PC-9 (cell line): ENCODE data around the gene VEPH1. TPM values are rescaled to one million over a fixed set of nuclear protein-coding genes. Genes with fewer than 3 reads are reported as not detected.

Experiments used
- BruUV-seq: library from RNA; stranded (reverse); fragments of 400-500 nt; replicated peaks from 2 replicates; lab custom pipeline; 2021; lab: Mats Ljungman, UMichigan
- CTCF ChIA-PET: fragments of 300-600 bp; sonication (Branson Sonifier 250); formaldehyde crosslinking; loops from one replicate; lab custom pipeline; 2022; ENCODE audit warnings: antibody characterized with exemption; lab: Charles Lee
- POLR2A ChIA-PET: fragments of 300-600 bp; sonication (Branson Sonifier 250); formaldehyde crosslinking; loops from one replicate; lab custom pipeline; 2022; ENCODE audit warnings: antibody characterized with exemption; ENCODE audit not compliant: unreplicated experiment; lab: Charles Lee
- DNase-seq, 2 experiments: peaks; one replicate each; pipeline versions ENCODE4 v3.0.0 to v3.0.0-alpha.2; 2015 to 2022; ENCODE audit warnings: mixed read lengths in 1 of 2
- H2AFZ ChIP-seq: fragments of 200-600 bp; sonication (generic); 2 replicates; pipeline ENCODE4 v1.8.1; 2017; ENCODE audit warnings: antibody characterized with exemption
- H3F3A ChIP-seq: fragments of 200-600 bp; sonication (generic); 2 replicates; pipeline ENCODE4 v1.8.1; 2017; ENCODE audit warnings: antibody characterized with exemption, mild to moderate bottlenecking, low read depth; ENCODE audit not compliant: insufficient read depth
- H3K27ac ChIP-seq: fragments of 200-600 bp; sonication (generic); 2 replicates; pipeline ENCODE4 v1.6.1; 2016; ENCODE audit warnings: mixed run types
- H3K27me3 ChIP-seq: fragments of 200-600 bp; sonication (generic); 2 replicates; pipeline ENCODE4 v1.6.1; 2016; ENCODE audit warnings: low read depth, mixed run types; ENCODE audit not compliant: insufficient read depth
- H3K36me3 ChIP-seq: fragments of 200-600 bp; sonication (generic); 2 replicates; pipeline ENCODE4 v1.6.1; 2016; ENCODE audit warnings: low read depth, mixed run types
- H3K4me1 ChIP-seq: fragments of 200-600 bp; sonication (generic); replicated peaks from 2 replicates; pipeline ENCODE4 v1.6.1; 2016; ENCODE audit warnings: mixed run types; ENCODE audit not compliant: insufficient read depth
- H3K4me2 ChIP-seq: fragments of 200-600 bp; sonication (generic); 2 replicates; pipeline ENCODE4 v1.6.1; 2017; ENCODE audit warnings: mixed run types
- H3K4me3 ChIP-seq: fragments of 200-600 bp; sonication (generic); 2 replicates; pipeline ENCODE4 v1.6.1; 2016; ENCODE audit warnings: mixed run types
- H3K79me2 ChIP-seq: fragments of 200-600 bp; sonication (generic); 2 replicates; pipeline ENCODE4 v1.6.1; 2017; ENCODE audit warnings: low read depth, mixed run types
- H3K9me2 ChIP-seq: fragments of 200-600 bp; sonication (generic); 2 replicates; pipeline ENCODE4 v1.8.1; 2017; ENCODE audit warnings: mild to moderate bottlenecking; ENCODE audit not compliant: insufficient read depth
- H3K9me3 ChIP-seq: fragments of 200-600 bp; sonication (generic); 2 replicates; pipeline ENCODE4 v1.8.1; 2016; ENCODE audit warnings: low read depth; ENCODE audit not compliant: insufficient read depth
- H4K20me1 ChIP-seq: fragments of 200-600 bp; sonication (generic); 2 replicates; pipeline ENCODE4 v1.8.1; 2017; ENCODE audit not compliant: insufficient read depth
- CTCF ChIP-seq: fragments of 200-600 bp; sonication (generic); conservative IDR thresholded peaks from 2 replicates; pipeline ENCODE4 v1.6.1; 2017; ENCODE audit warnings: mixed run types, antibody characterized with exemption, mild to moderate bottlenecking, moderate library complexity
- EZH2 ChIP-seq: fragments of 200-600 bp; sonication (generic); IDR thresholded peaks from 2 replicates; pipeline ENCODE4 v1.8.0; 2017; ENCODE audit warnings: antibody characterized with exemption, low read depth
- intact Hi-C: fragments of 100-400 bp; cut with micrococcal nuclease; formaldehyde crosslinking; loops from one replicate; pipeline ENCODE4 v1.10.0; 2022; ENCODE audit not compliant: unreplicated experiment
- total RNA-seq: library from RNA; stranded (reverse); gene quantifications from 2 replicates; pipeline ENCODE4 v1.2.3, GENCODE V29; 2021

The VEPH1 gene
- total RNA-seq, 1 experiment from 2014 or later: 4.0 TPM

GRCh38 chr3:157512534-157512933 lies 9.3 kb upstream of the VEPH1 start:
- no peaks in the 10 kb centered on the region for H3K36me3 ChIP-seq
- CTCF ChIA-PET: no interaction called here
- TF ChIP-seq EZH2: no peak
- TF ChIP-seq CTCF: no peak
- no TSS peak for BruUV-seq
- POLR2A ChIA-PET: no interaction called here
- intact Hi-C loops: no loop called here
- H3K27ac ChIP-seq: no peak overlapping the region
- no peaks in the 10 kb centered on the region for H4K20me1 ChIP-seq
- H3F3A ChIP-seq: no peaks in the 10 kb centered on the region
- H3K9me3 ChIP-seq: no peaks in the 10 kb centered on the region
- no peak for DNase-seq
- no peaks in the 10 kb centered on the region for H3K27me3 ChIP-seq
- no peaks in the 10 kb centered on the region for H3K9me2 ChIP-seq
- H3K4me1 ChIP-seq: no peaks in the 10 kb centered on the region; the same call in 1 of the 2 replicates
- H3K79me2 ChIP-seq: no peaks in the 10 kb centered on the region
- no peak overlapping the region for H3K4me3 ChIP-seq
- H3K4me2 ChIP-seq: no peak overlapping the region
- H2AFZ ChIP-seq: no peak overlapping the region

- Histone ChIP-seq H2AFZ (no peak overlapping the region), H3K27me3 (no peaks in the 10 kb centered on the region), H3K4me3 (no peak overlapping the region), H3K27ac (no peak overlapping the region), H3K79me2 (no peaks in the 10 kb centered on the region), H3F3A (no peaks in the 10 kb centered on the region), H4K20me1 (no peaks in the 10 kb centered on the region), H3K4me2 (no peak overlapping the region), H3K9me3 (no peaks in the 10 kb centered on the region), H3K4me1 (no peaks in the 10 kb centered on the region), H3K36me3 (no peaks in the 10 kb centered on the region), H3K9me2 (no peaks in the 10 kb centered on the region)
- intact Hi-C loops: no loop called here
- no TSS peak for BruUV-seq
- no peak for DNase-seq
- CTCF ChIA-PET: no interaction called here
- TF ChIP-seq EZH2 (no peak), CTCF (no peak)
- POLR2A ChIA-PET: no interaction called here
Measured at GRCh38 chr3:157508461-157508860, 5.2 kb upstream of the VEPH1 start.

- Histone ChIP-seq H3K36me3 (no peaks in the 10 kb centered on the region), H3K4me2 (no peak overlapping the region), H3K9me3 (no peaks in the 10 kb centered on the region; the same call in 1 of the 2 replicates), H2AFZ (no peak overlapping the region), H3K4me3 (no peak overlapping the region), H3K9me2 (peaks cover 5% of the 10 kb centered on the region; the same call in 1 of the 2 replicates), H3K27ac (no peak overlapping the region), H3K79me2 (no peaks in the 10 kb centered on the region), H3K27me3 (no peaks in the 10 kb centered on the region), H4K20me1 (no peaks in the 10 kb centered on the region), H3K4me1 (peaks cover 30% of the 10 kb centered on the region), H3F3A (peaks cover 17% of the 10 kb centered on the region)
- no peak for TF ChIP-seq CTCF
- no peak for TF ChIP-seq EZH2
- intact Hi-C loops: no loop called here
- no peak for DNase-seq
- no TSS peak for BruUV-seq
- ChIA-PET POLR2A (no interaction called here), CTCF (no interaction called here)
Measured at GRCh38 chr3:157501863-157502262, 1.4 kb downstream of the VEPH1 start.
